ENCODE data around the gene CHMP4B.

Gene CHMP4B

DNA sequence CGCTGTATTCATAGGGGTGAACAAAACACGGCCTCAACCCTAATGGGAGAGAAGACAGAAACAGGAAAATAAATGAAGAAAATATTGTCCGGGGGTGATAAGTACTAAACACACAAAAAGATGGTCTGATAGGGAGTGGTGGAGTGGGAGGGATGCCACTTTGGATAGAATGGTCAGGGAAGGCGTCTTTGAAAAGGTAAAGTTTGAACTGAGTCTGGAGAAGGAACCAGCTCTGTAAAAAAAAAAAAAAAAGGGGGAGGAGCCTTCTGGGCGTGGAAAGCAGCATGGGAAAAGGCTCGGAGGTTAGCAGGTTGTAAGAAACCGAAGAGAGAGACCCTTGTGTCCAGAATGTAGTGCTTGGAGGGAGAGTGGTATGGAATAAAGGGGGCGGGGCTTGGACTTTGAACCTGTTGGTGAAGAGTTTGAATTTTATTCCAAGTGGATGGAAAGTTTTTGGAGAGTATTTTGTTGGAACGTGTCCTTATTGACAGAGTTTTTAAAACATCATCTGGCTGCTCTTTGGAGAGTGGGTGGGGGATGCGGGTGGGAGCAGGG, 1.8 kb downstream of the CHMP4B start:
- peak overlapping the region; percentile 86 for H3K4me3 ChIP-seq (ENCODE audit: low read depth, low read length)
- TF ChIP-seq, protein P1, sequence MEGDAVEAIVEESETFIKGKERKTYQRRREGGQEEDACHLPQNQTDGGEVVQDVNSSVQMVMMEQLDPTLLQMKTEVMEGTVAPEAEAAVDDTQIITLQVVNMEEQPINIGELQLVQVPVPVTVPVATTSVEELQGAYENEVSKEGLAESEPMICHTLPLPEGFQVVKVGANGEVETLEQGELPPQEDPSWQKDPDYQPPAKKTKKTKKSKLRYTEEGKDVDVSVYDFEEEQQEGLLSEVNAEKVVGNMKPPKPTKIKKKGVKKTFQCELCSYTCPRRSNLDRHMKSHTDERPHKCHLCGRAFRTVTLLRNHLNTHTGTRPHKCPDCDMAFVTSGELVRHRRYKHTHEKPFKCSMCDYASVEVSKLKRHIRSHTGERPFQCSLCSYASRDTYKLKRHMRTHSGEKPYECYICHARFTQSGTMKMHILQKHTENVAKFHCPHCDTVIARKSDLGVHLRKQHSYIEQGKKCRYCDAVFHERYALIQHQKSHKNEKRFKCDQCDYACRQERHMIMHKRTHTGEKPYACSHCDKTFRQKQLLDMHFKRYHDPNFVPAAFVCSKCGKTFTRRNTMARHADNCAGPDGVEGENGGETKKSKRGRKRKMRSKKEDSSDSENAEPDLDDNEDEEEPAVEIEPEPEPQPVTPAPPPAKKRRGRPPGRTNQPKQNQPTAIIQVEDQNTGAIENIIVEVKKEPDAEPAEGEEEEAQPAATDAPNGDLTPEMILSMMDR (IDR thresholded peaks at IDR 0.05; ENCODE audit: low read depth, low read length, missing control alignments), result no peak
- no peak for DNase-seq (ENCODE audit: low read depth)
- in situ Hi-C loops (cut with HindIII; ENCODE audit: low sequenced_read_pairs), result no loop called here

DNA sequence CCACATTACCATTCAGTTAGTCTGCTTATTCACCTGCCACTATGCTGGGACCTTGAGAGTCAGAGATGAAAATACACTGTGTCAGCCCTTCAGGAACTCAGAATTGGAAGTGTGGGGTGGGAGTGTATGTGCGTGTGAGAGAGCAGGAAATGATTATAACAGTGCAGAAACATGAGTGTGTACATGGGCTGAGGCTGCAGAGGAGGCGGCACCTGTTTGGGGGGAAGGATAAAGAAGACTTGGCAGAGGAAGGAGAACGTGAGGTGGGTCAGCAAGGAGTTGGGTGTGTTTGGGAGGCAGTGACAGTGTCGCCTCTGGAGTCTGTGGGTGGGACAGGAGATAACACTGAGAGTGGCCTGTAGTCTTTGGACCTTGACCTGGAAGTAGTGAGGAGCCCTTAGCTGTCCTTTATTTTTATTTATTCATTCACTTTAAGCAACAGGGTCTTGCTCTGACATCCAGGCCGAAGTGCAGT, 3.1 kb downstream of the CHMP4B start:
- TF ChIP-seq, protein P1 (IDR thresholded peaks at IDR 0.05; ENCODE audit: low read depth, low read length, missing control alignments), result no peak
- in situ Hi-C loops (cut with HindIII; ENCODE audit: low sequenced_read_pairs), result no loop called here
- H3K4me3 ChIP-seq (ENCODE audit: low read depth, low read length), result no peak overlapping the region
- no peak for DNase-seq (ENCODE audit: low read depth)

DNA sequence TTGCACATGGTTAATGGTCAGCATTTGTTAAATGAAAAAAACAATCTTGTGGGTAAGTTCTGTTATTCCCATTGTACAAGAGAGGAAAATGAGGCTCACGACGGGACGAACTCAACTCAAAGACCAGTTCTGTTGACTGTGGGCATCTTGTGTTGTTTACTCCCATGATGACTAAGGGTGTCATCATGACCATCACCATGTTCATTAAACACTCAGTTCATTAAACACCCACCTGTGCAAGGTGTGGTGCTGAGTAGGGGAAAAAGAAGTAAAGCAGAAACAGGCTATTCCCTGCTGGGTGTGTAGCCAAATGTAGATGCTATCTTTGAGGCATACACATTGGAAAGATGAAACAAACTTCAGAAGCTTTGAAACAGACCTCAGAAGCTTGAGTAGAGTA, 4.5 kb downstream of the CHMP4B start:
- H3K4me3 ChIP-seq (ENCODE audit: low read depth, low read length), result no peak overlapping the region
- in situ Hi-C loops (cut with HindIII; ENCODE audit: low sequenced_read_pairs), result no loop called here
- TF ChIP-seq, protein P1 (IDR thresholded peaks at IDR 0.05; ENCODE audit: low read depth, low read length, missing control alignments), result no peak
- no peak for DNase-seq (ENCODE audit: low read depth)

DNA sequence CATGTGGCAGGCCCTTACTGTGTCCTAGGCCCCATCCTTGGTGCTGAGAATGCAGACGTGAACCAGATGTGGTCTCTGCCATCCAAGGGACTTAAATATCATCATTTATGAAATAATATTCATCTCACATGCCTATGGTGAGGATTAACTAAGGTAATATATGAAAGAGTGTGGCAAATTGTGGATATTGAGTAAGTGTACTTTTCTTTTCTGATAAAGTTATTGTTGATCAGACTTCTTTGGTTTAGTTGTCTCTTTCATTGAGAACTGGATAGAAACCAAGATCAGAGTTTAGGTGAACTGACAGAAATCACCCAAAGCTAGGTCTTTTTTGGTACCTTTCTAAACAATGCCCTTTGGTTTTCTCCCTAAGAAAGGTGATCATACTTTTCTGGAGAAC, 5.0 kb downstream of the CHMP4B start:
- TF ChIP-seq, protein P1 (IDR thresholded peaks at IDR 0.05; ENCODE audit: low read depth, low read length, missing control alignments), result no peak
- no peak overlapping the region for H3K4me3 ChIP-seq (ENCODE audit: low read depth, low read length)
- in situ Hi-C loops (cut with HindIII; ENCODE audit: low sequenced_read_pairs), result no loop called here
- no peak for DNase-seq (ENCODE audit: low read depth)

DNA sequence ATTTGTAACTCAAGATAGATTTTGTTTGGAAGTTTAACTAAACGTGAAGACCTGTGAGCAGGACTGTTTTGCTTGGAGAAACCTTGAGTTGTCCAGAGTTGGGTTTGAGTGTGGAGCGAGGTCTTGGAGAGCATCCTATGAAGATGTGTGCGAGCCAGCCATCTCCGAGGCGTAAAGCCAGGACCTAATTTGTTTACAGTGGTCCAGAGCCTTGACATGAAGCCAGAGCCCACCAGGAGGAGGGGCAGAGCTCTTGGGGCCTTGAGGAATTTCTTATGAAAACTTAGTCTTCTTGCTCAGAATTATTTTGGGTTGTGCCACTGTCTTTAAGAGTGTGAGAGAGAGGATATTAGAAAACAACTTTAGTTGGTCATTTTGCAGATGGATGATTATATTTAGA, 6.3 kb downstream of the CHMP4B start:
- in situ Hi-C loops (cut with HindIII; ENCODE audit: low sequenced_read_pairs), result no loop called here

DNA sequence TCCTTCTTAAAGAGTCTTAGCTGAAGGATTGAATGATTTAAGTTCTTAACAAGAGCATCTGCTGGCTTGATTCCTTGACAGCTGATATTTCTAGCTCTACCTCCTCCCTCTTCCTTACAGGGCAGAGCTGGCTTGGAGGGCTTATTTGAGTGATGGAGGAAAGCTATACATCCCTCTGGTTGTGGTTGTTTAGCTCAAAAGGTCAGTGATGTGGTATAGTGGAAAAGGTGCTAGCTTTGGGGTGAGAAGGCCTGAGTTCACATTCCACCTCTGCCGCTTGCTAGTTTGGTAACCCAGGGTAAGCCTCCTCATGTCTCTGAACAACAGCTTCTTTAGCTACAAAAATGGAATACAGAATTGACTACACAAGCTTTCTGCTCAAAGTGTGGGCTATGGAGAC, 8.3 kb downstream of the CHMP4B start:
- DNase-seq (ENCODE audit: low read depth), result no peak
- in situ Hi-C loops (cut with HindIII; ENCODE audit: low sequenced_read_pairs), result no loop called here
- H3K4me3 ChIP-seq (ENCODE audit: low read depth, low read length), result no peak overlapping the region
- TF ChIP-seq, protein P1 (IDR thresholded peaks at IDR 0.05; ENCODE audit: low read depth, low read length, missing control alignments), result no peak

More for the DNA sequence above, 6.3 kb downstream of the CHMP4B start:
- TF ChIP-seq, protein P1 (IDR thresholded peaks at IDR 0.05; ENCODE audit: low read depth, low read length, missing control alignments), result no peak
- DNase-seq (ENCODE audit: low read depth), result no peak
- H3K4me3 ChIP-seq (ENCODE audit: low read depth, low read length), result no peak overlapping the region

Data from astrocyte of the cerebellum (primary cell).